Umbilical cord (tissue), 2 donors: Measurements from ENCODE around the gene FAM169A. TPM values are rescaled to one million over a fixed set of nuclear protein-coding genes. Genes with fewer than 3 reads are reported as not detected.
"Not testable (repeated sequence)": the region's sequence is repeated elsewhere in the genome, so short reads cannot be mapped to it uniquely, and the experiment has no call there.

Source experiments
- DNase-seq: peaks from one replicate; pipeline ENCODE4 v3.0.0-alpha.2; 2015; ENCODE audit warnings: low spot score
- total RNA-seq: library from RNA; depleted of rRNA; stranded (reverse); fragments of >200 nt; gene quantifications from one replicate; pipeline ENCODE4 v1.2.3, GENCODE V29; 2014; ENCODE audit warnings: low replicate concordance; ENCODE audit not compliant: insufficient read depth

FAM169A gene
- total RNA-seq, 1 donor from 2014 or later, result 5.3 TPM

DNA sequence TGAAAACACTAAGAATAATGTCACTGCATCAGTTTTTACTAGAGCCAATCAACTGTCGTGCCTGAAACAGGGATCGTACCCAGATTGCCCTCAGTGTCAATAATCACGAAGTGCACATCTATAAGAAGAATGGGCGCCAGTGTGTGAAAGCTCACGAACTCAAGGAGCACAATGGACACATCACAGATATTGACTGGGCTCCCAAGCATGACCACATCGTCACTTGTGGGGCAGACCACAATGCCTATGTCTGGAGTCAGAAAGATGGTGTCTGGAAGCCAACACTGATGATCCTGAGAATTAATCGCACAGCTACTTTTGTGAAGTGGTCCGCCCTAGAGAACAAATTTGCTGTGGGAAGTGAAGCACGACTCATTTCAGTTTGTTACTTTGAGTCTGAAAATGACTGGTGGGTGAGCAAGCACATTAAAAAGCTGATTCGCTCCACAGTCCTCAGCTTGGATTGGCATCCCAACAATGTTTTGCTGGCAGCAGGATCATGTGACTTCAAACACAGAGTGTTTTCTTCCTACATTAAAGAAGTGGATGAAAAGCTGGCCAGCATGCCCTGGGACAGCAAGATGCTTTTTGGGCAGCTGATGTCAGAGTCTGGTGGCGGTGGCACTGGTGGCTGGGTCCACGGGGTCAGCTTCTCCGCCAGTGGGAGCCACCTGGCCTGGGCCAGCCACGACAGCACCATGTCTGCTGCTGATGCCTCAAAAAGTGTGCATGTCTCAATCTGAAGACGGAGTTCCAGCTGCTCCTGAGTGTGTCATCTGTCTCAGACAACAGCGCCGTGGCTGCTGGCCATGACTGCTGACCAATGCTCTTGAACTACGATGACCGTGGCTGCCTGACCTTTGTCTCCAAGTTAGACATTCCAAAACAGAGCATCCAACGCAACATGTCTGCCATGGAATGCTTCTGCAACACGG, 66.9 kb downstream of the FAM169A start:
- DNase-seq, result no peak

DNA sequence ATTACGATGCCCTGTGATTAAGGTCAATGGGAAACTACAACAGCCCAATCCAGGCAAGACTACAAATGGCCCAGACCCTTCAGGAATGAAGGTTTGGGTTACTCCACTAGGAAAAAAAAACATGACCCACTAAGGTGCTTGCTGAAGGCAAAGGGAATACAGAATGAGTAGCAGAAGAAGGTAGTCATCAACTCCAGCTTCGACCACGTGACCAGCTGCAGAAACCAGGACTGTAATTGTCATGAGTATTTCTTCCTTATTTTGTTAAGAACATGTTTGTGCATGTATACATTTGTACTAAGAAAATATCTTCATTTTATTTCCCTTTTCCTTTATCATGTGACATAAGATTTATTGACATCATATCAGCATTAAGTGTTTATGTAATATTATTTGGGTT, 74.5 kb downstream of the FAM169A start:
- DNase-seq, result not testable (repeated sequence)

DNA sequence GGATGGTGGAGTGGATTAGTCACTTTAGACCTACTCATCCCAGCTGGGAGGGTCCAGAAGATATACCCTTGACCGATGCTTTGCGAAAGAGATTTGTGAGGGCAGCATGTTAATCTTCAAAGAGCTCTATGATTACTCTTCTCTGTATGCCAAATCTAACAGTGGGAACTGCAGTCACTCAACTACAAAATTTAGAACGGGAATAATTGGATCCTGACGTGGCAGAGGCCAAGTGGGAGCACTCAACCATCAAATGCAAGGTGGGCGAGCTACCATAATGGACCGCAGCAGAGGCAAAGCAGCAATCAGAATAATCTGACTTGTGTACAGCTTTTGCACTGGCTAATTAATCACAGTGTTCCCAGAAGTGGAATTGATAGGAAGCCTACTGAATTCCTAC, 78.8 kb downstream of the FAM169A start:
- DNase-seq, result no peak

DNA sequence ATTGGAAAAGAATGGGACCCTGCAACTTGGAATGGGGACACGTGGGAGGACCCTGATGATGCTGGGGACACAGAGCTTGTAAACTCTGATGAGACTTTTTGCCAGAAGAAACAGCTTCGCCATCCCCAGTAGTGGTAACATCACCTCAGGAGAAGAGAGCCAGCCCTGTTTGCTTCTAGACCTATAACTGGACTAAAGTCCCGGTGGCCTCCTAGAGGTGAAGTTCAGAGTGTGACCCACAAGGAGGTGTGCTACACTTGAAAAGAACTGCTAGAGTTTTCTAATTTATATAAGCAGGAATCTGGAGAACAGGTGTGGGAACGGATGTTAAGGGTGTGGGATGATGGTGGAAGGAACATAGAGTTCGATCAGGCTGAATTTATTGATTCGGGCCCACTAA, 79.3 kb downstream of the FAM169A start:
- no peak for DNase-seq

DNA sequence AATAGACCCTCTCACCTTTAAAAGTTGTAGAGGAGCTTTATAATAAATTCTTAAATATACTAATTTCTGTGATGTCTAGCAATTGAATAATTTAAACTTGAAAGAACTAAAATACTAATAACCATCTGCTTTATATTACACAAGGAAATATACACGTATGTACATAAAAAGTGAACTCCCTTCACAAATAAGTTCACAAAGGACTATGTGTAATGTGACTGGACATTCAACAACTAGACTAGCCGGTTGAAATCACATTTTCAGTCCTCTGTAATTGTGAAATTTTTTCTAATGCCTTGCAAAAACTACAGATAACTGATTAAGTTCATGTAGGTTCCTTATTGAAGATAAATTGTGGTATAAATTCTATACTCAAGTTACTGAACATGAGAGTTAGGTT, 87.6 kb downstream of the FAM169A start:
- DNase-seq, result no peak

DNA sequence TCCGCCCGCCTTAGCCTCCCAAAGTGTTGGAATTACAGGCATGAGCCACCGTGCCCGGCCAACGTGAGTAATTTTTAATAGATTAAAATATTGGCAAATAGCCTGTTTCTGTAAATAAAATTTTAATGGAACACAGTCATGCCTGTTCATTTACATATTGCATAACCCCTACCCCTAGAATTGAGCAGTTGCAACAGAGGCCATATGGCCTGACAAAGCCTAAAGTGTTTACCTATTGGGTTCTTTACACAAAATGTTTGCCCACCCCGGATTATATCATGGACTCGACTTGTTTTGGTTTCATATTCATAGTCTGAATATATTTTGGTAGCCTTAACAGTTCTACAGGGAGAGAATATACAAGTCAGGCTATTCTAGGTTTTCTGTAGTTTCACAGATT, 93.8 kb downstream of the FAM169A start:
- DNase-seq, result no peak

DNA sequence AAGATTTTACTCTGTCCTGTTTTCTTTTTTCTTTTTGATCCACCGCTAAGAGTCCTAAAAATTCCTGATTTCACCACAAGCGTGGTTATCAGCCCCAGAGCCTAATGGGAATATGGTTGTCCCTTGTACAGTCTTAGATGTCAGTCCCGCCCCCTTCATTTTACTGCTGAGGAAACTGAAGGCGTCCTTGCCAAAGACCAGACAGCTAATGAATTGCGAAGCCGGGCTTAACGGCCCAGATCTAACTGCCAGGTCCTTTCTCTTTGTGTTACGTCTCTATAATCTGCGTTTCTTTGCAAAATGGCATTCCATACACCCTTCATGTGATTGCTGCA, 98.6 kb downstream of the FAM169A start:
- DNase-seq, result peak; percentile 47

DNA sequence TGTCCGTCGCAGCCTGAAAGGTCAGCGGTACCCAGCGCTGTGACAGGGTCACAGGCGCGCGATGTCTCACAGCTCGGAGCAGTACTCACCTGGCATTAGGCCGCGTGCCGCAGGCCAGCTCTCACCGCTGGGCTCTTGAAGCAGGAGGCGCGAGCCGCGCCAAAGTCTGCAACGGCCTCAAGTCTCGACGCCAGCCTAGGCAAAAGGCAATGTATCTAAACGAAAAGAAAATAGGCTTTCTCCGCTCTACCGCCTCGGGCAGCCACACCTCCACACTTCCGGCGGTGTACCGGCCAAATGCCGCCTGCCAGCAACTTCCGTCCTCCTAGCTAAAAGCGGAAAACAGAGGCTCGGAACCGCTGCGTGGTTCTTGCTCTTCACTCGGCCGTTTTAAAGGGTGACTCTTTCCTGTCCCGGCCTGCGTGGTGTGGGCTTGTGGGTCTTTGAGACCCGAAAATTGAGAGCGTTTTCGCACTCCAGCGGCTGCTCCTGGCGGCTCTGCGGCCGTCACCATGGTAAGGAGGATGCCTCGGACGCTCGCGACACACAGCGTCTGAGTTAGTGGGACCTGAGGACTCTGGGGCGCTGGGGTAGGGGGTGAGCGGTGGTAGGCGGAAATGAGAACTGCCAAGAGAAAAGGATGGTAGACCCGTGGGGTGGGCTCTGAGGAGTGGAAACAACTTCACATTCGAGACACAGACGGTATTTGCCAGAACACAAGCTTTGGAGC, 99.2 kb downstream of the FAM169A start, which contains the start of the genes GFM2 and NSA2:
GFM2 (minus strand) TSS at position 269 of the 730 bp plus-strand sequence. CDS start 3,375 bp downstream, outside the sequence.
NSA2 (plus strand) TSS at position 401 of the 730 bp plus-strand sequence; CDS start at position 513, 112 bp downstream.
- DNase-seq, result peak; percentile 96

DNA sequence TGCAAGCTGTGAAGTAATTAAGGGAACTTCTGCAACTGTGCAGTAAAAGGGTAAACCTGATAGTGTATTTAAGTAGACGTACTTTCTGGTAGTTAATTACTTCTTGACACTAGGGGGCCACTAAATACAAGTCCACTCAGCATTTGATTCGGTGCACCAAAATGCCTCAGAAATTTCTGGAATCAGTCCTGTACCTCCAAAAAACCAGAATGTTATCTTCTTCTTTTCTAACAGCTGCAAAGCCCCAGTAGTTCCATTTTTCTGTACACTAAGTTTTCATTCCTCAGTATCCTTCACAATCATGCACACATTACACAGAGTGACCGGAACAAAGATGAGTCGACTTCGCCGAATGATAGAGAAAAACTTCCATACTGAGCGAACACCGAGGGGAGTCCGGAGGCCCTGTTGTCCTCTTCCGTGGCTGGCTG, 99.8 kb downstream of the FAM169A start:
- peak; percentile 29 for DNase-seq

DNA sequence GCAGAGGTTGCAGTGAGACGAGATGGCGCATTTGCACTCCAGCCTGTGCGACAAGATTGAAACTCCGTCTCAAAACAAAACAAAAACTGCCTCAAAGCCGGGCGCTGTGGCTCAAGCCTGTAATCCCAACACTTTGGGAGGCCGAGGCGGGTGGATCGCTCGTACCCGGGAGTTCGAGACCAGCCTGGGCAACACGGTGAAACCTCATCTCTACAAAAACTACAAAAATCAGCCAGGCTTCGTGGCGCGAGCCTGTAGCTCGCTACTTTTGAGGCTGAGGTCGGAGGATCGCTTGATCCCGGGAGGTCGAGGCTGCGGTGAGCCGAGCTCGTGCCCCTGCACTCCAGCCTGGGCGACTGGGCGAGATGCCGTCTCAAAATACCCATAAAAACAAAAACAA, 100.3 kb downstream of the FAM169A start:
- no peak for DNase-seq

DNA sequence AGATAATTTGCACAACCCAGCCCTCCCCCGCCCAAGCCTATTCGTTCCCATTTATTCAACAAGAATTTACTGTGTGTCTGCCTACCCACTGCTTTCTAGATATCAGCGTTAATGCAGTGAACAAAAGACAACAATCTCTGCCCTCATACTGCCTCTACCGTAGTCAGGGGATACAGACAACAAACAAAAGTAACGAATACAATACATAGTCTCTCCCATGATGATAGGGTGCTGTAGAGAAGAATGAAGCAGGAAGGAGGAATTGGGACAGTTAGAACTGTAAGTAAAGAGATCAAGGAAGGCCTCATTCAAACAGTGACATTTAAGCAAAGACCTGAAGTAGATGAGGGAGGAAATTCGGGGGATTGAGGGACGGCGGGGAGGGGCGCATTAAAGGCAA, 101.0 kb downstream of the FAM169A start:
- no peak for DNase-seq

DNA sequence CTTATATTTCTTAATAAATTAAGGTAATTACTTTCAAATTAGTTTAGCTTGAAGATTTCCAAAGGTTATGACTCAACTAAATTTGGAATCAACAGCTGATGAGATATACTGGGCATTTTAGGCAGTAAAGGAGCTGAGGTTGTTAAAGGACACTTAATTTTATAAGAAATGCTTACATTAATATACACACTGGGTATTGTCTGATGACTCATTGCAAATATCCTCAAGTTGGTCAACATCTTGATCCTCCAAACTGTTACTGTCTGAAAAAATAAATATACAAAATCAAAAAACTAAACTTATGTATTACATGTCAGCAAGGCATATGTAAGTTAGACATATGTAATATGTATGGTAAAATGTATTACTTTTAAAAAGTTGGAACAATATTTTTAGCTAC, 102.7 kb downstream of the FAM169A start:
- no peak for DNase-seq

DNA sequence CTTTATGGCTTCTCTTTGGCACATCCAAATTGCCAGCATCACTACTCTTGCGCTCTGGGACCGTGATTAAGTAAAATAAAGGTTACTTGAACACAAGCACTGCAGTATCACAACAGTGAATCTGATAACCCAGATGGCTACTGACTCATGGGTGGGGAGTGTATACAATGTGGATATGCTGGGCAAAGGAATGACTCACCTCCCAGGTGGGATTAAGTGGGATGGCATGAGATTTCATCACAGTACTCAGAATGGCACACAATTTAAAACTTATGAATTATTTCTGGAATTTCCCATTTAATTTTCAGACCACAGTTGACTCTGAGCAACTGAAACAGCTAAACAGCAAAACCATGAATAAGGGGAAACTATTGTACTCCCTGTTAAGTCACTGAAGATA, 103.6 kb downstream of the FAM169A start:
- DNase-seq, result no peak

DNA sequence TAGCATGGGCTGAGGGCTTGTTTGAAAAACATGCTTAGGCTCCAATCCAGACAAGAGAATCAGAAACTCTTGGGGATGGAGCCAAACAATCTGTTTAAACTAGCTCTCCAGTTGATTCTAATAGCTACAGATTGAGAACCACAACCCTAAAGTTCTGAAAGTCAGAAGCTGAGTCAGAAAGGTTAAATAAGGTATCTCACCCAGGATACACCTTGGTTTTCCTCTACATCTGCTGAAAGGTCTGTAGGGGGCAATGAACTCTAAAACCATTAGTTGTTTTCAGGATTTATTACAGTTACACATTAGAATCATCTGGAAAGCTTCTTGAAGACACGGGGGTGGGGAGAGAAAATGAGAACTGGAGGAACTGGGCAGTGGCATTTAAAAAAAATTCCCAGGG, 104.9 kb downstream of the FAM169A start:
- DNase-seq, result no peak

DNA sequence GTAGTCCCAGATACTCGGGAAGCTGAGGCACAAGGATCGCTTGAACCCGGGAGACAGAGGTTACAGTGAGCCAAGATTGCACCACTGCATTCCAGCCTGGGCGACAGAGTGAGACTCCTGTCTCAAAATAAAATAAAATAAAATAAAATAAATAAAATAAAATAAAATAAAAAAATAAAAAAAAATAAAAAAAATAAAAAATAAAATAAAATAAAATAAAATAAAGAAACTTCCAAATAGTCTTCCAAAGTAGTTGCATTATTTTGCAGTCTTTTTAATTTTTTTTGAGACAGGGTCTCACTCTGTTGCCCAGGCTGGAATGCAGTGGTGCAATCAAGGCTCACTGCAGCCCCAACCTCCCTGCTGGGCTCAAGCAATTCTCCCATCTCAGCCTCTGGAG, 117.4 kb downstream of the FAM169A start:
- DNase-seq, result not testable (repeated sequence)

DNA sequence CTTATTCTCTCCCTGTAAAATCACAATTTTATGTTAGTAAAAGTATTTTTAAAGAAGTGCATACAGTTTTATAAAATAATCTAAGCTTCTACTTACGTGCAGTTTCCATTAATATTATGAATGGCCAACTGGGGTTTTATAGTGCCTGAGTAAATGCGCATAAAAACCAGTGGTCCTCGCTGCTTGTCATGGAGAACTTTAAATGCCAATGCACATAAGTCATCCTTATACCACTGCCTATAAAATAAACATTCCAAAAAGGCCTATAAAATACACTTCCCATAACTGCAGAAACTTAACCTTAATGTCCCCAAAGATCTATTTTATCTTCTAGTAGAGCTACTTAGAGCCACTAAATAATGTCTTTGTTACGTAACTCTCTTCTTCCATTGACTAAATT, 127.8 kb downstream of the FAM169A start:
- DNase-seq, result no peak

DNA sequence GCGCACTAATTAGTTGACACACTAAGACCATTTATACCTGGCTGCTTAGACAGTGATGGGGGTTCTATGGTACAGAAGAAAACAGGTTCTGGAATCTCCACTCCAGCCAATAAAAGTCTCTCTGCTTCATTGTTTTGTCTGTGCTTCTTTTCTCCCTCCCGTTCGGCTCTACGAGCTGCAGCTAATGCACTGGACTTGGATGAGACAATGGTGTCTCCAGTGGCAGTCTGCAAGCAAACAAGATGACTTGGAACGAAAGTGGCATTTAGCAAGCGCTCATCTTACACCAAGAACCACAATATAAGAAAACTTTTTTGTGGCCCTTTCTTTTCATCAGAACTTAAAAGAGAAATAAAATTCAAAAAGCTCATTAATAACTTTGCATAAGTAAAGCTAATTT, 129.4 kb downstream of the FAM169A start:
- no peak for DNase-seq

Other genes with a start within 250 kb of the FAM169A start
- 21.9 TPM for gene ENC1, start 225.7 kb downstream of the FAM169A start, total RNA-seq
- gene HEXB, start 181.2 kb downstream of the FAM169A start, total RNA-seq, result 67.2 TPM
- 31.1 TPM for gene GFM2, start 99.3 kb downstream of the FAM169A start, total RNA-seq
- 118 TPM for gene NSA2, start 99.1 kb downstream of the FAM169A start, total RNA-seq
- gene GCNT4, start 186.2 kb upstream of the FAM169A start, total RNA-seq, result 15.2 TPM